ENCODE measurements around the gene PEAK1.

PEAK1 gene

DNA sequence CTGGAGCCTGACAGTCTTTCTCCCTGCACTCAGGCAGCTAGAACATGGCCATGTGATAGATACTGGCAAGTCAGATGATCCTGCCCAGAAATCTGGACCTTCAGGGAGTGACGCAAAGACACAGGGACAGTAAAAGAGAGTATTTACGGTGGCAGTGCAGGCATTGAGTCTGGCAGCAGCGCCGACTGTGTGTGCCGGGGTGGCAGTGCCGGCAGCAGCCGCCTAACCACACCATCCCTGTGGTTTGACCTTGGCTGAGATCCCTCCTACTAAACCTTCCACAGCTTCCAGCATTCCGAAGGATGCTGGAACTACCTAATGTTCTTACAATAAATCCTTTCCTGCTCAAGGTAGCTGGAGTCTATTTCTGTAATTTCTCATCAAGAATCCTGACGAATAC lies 344.4 kb downstream of the PEAK1 start:
- ATAC-seq = no peak
- TF ChIP-seq ISL1 (CRISPR knock-in tag; IDR thresholded peaks at IDR 0.05) (no peak), ZC3H10 (CRISPR knock-in tag; IDR thresholded peaks at IDR 0.05) (no peak), CSDC2 (CRISPR knock-in tag; IDR thresholded peaks at IDR 0.05) (no peak), PPARA (CRISPR knock-in tag; IDR thresholded peaks at IDR 0.05; ENCODE audit: borderline replicate concordance) (no peak), ZFP3 (CRISPR knock-in tag; IDR thresholded peaks at IDR 0.05) (no peak), CSRNP3 (CRISPR knock-in tag; IDR thresholded peaks at IDR 0.05) (no peak), TSHZ2 (CRISPR knock-in tag; IDR thresholded peaks at IDR 0.05) (no peak), ZFP30 (CRISPR knock-in tag; IDR thresholded peaks at IDR 0.05) (no peak), SNAI2 (CRISPR knock-in tag; IDR thresholded peaks at IDR 0.05) (no peak), ZNF70 (CRISPR knock-in tag; IDR thresholded peaks at IDR 0.05) (no peak), OSR1 (CRISPR knock-in tag; IDR thresholded peaks at IDR 0.05) (no peak)
- TF ChIP-seq, protein P1, sequence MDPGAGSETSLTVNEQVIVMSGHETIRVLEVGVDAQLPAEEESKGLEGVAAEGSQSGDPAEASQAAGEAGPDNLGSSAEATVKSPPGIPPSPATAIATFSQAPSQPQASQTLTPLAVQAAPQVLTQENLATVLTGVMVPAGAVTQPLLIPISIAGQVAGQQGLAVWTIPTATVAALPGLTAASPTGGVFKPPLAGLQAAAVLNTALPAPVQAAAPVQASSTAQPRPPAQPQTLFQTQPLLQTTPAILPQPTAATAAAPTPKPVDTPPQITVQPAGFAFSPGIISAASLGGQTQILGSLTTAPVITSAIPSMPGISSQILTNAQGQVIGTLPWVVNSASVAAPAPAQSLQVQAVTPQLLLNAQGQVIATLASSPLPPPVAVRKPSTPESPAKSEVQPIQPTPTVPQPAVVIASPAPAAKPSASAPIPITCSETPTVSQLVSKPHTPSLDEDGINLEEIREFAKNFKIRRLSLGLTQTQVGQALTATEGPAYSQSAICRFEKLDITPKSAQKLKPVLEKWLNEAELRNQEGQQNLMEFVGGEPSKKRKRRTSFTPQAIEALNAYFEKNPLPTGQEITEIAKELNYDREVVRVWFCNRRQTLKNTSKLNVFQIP (CRISPR knock-in tag; IDR thresholded peaks at IDR 0.05; ENCODE audit: borderline replicate concordance, low read depth) = no peak
- TF ChIP-seq, protein P2, sequence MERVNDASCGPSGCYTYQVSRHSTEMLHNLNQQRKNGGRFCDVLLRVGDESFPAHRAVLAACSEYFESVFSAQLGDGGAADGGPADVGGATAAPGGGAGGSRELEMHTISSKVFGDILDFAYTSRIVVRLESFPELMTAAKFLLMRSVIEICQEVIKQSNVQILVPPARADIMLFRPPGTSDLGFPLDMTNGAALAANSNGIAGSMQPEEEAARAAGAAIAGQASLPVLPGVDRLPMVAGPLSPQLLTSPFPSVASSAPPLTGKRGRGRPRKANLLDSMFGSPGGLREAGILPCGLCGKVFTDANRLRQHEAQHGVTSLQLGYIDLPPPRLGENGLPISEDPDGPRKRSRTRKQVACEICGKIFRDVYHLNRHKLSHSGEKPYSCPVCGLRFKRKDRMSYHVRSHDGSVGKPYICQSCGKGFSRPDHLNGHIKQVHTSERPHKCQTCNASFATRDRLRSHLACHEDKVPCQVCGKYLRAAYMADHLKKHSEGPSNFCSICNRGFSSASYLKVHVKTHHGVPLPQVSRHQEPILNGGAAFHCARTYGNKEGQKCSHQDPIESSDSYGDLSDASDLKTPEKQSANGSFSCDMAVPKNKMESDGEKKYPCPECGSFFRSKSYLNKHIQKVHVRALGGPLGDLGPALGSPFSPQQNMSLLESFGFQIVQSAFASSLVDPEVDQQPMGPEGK (CRISPR knock-in tag; IDR thresholded peaks at IDR 0.05; ENCODE audit: borderline replicate concordance) = no peak

- no peak for TF ChIP-seq RARB (CRISPR knock-in tag; IDR thresholded peaks at IDR 0.05)
- no peak for TF ChIP-seq ZC3H10 (CRISPR knock-in tag; IDR thresholded peaks at IDR 0.05)
- no peak for TF ChIP-seq ZFP30 (CRISPR knock-in tag; IDR thresholded peaks at IDR 0.05)
- TF ChIP-seq ZNF70 (CRISPR knock-in tag; IDR thresholded peaks at IDR 0.05) = no peak
- no peak for TF ChIP-seq TCF4 (CRISPR knock-in tag; IDR thresholded peaks at IDR 0.05; ENCODE audit: borderline replicate concordance)
- TF ChIP-seq, protein P1 (CRISPR knock-in tag; IDR thresholded peaks at IDR 0.05; ENCODE audit: borderline replicate concordance, low read depth) = no peak
- TF ChIP-seq OSR1 (CRISPR knock-in tag; IDR thresholded peaks at IDR 0.05) = no peak
- TF ChIP-seq ARNTL (CRISPR knock-in tag; IDR thresholded peaks at IDR 0.05; ENCODE audit: borderline replicate concordance, low read depth) = no peak
- TF ChIP-seq PPARA (CRISPR knock-in tag; IDR thresholded peaks at IDR 0.05; ENCODE audit: borderline replicate concordance) = no peak
- no peak for TF ChIP-seq ISL1 (CRISPR knock-in tag; IDR thresholded peaks at IDR 0.05)
- no peak for ATAC-seq
These were observed 345.6 kb downstream of the PEAK1 start for GRCh38 chr15:77074350-77074749.

- TF ChIP-seq ZNF70 (CRISPR knock-in tag; IDR thresholded peaks at IDR 0.05) (no peak), ZFP30 (CRISPR knock-in tag; IDR thresholded peaks at IDR 0.05) (no peak), ZC3H10 (CRISPR knock-in tag; IDR thresholded peaks at IDR 0.05) (no peak)
- ATAC-seq = peak; percentile 26; the same call in 2 of the 3 replicates
These were observed 348.3 kb downstream of the PEAK1 start for GRCh38 chr15:77071305-77072223.

Measured in SK-N-SH treated with all-trans-retinoic acid at 6 μM for 48 hours (cell line).